HCT116 (cell line): ENCODE data around the gene FURIN.

ENCODE experiments used
- FOSL1 ChIP-seq: IDR thresholded peaks from 2 replicates; pipeline ENCODE4 v1.6.1; 2012; ENCODE audit warnings: low read depth
- POLR2A ChIP-seq: IDR thresholded peaks from 2 replicates; pipeline ENCODE4 v1.7.0; 2011; ENCODE audit warnings: borderline replicate concordance; ENCODE audit not compliant: insufficient read depth, insufficient read length; ENCODE audit errors: extremely low read depth
- ZNF274 ChIP-seq: fragments of 200-500 bp; sonication (Bioruptor generic); IDR thresholded peaks from 2 replicates; pipeline ENCODE4 v1.6.1; 2014; ENCODE audit warnings: mild to moderate bottlenecking, low read depth, low read length, inconsistent platforms
- TF ChIP-seq, protein P1 (sequence below), 3 experiments: fragments of 200-600 bp in 1 of 3; sonication (generic) in 1 of 3; IDR thresholded peaks in 2 of 3; conservative IDR thresholded peaks in 1 of 3; 2 replicates each; pipeline ENCODE4 v1.5.1; 2012 to 2017; ENCODE audit warnings: low read depth in 2 of 3, low read length in 2 of 3, antibody characterized with exemption in 1 of 3, borderline replicate concordance in 1 of 3, control low read depth in 1 of 3, mild to moderate bottlenecking in 1 of 3, mixed read lengths in 1 of 3, mixed run types in 1 of 3, moderate library complexity in 1 of 3; ENCODE audit not compliant: insufficient read depth in 1 of 3
- TF ChIP-seq, protein P2 (sequence below): IDR thresholded peaks from 2 replicates; pipeline ENCODE4 v1.6.1; 2012

DNA sequence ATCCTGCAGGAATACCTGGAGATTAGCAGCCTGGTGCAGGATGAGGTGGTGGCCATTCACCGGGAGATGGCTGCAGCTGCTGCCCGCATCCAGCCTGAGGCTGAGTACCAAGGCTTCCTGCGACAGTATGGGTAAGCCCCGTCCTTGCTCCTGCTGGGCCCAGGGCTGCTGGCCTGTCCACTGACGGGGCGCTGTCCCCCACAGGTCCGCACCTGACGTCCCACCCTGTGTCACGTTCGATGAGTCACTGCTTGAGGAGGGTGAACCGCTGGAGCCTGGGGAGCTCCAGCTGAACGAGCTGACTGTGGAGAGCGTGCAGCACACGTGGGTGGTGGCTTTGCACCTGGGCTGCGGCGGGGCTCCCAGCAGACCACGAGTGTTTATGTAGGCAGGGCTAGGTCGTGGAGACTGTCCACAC, 20.9 kb downstream of the FURIN start:
- TF ChIP-seq, protein P1, sequence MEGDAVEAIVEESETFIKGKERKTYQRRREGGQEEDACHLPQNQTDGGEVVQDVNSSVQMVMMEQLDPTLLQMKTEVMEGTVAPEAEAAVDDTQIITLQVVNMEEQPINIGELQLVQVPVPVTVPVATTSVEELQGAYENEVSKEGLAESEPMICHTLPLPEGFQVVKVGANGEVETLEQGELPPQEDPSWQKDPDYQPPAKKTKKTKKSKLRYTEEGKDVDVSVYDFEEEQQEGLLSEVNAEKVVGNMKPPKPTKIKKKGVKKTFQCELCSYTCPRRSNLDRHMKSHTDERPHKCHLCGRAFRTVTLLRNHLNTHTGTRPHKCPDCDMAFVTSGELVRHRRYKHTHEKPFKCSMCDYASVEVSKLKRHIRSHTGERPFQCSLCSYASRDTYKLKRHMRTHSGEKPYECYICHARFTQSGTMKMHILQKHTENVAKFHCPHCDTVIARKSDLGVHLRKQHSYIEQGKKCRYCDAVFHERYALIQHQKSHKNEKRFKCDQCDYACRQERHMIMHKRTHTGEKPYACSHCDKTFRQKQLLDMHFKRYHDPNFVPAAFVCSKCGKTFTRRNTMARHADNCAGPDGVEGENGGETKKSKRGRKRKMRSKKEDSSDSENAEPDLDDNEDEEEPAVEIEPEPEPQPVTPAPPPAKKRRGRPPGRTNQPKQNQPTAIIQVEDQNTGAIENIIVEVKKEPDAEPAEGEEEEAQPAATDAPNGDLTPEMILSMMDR (IDR thresholded peaks at IDR 0.05 in 2 of 3, conservative IDR thresholded peaks at IDR 0.05 in 1 of 3; ENCODE audit: borderline replicate concordance in 1 of 3, insufficient read depth in 1 of 3, low read depth in 2 of 3, low read length in 2 of 3): no peak
- TF ChIP-seq POLR2A (no peak), ZNF274 (no peak), FOSL1 (no peak)
- TF ChIP-seq, protein P2, sequence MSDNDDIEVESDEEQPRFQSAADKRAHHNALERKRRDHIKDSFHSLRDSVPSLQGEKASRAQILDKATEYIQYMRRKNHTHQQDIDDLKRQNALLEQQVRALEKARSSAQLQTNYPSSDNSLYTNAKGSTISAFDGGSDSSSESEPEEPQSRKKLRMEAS: no peak
